Liver (tissue), 9 donors: Measurements from ENCODE around the gene UBFD1. TPM values are rescaled to one million over a fixed set of nuclear protein-coding genes. Genes with fewer than 3 reads are reported as not detected.

ENCODE experiments used
- DNase-seq: peaks from one replicate; pipeline ENCODE4 v3.0.0-alpha.2; 2017; ENCODE audit warnings: low spot score
- H3K27ac ChIP-seq, 2 donors: one replicate each; pipeline ENCODE4 v1.7.0; 2013; ENCODE audit warnings: inconsistent platforms in 2 of 2, low read length in 2 of 2, control low read depth in 1 of 2, low read depth in 1 of 2, mild to moderate bottlenecking in 1 of 2
- H3K27me3 ChIP-seq, 4 donors: one replicate each; pipeline versions ENCODE4 v1.6.1 to v1.7.0; 2013; ENCODE audit warnings: low read length in 3 of 4, inconsistent platforms in 1 of 4, mild to moderate bottlenecking in 1 of 4, moderate library complexity in 1 of 4; ENCODE audit not compliant: control insufficient read depth in 4 of 4, insufficient read depth in 4 of 4
- H3K36me3 ChIP-seq, 4 donors: one replicate each; pipeline versions ENCODE4 v1.6.1 to v1.7.0; 2013; ENCODE audit warnings: low read length in 3 of 4, mild to moderate bottlenecking in 3 of 4, low read depth in 1 of 4, moderate library complexity in 1 of 4; ENCODE audit not compliant: control insufficient read depth in 4 of 4, insufficient read depth in 3 of 4
- H3K4me1 ChIP-seq, 4 donors: one replicate each; pipeline versions ENCODE4 v1.6.1 to v1.7.0; 2013; ENCODE audit warnings: low read length in 3 of 4, mild to moderate bottlenecking in 3 of 4, moderate library complexity in 1 of 4; ENCODE audit not compliant: control insufficient read depth in 4 of 4, insufficient read depth in 4 of 4
- H3K4me3 ChIP-seq, 3 donors: one replicate each; pipeline versions ENCODE4 v1.6.1 to v1.7.0; 2013; ENCODE audit warnings: low read length in 3 of 3, control low read depth in 1 of 3, low read depth in 1 of 3, mild to moderate bottlenecking in 1 of 3
- H3K9ac ChIP-seq, 2 donors: one replicate each; pipeline ENCODE4 v1.7.0; 2013; ENCODE audit warnings: low read length in 2 of 2, mild to moderate bottlenecking in 2 of 2, moderate library complexity in 2 of 2, control low read depth in 1 of 2, low read depth in 1 of 2
- H3K9me3 ChIP-seq, 4 donors: one replicate each; pipeline versions ENCODE4 v1.6.1 to v1.7.0; 2013; ENCODE audit warnings: low read length in 3 of 4; ENCODE audit not compliant: control insufficient read depth in 4 of 4
- EGR1 ChIP-seq, 2 donors: IDR thresholded peaks; 2 replicates each; pipeline ENCODE4 v1.6.1; 2016 to 2018; ENCODE audit warnings: antibody characterized with exemption in 2 of 2, low read depth in 2 of 2
- FOXA1 ChIP-seq: IDR thresholded peaks from 2 replicates; pipeline ENCODE4 v1.6.1; 2016; ENCODE audit warnings: antibody characterized with exemption
- FOXA2 ChIP-seq: IDR thresholded peaks from 2 replicates; pipeline ENCODE4 v1.6.1; 2016; ENCODE audit warnings: antibody characterized with exemption
- GABPA ChIP-seq, 2 donors: IDR thresholded peaks in 1 of 2; conservative IDR thresholded peaks in 1 of 2; 2 replicates each; pipeline ENCODE4 v1.6.1; 2016; ENCODE audit warnings: antibody characterized with exemption in 2 of 2, mild to moderate bottlenecking in 1 of 2, moderate library complexity in 1 of 2
- HNF4A ChIP-seq, 2 donors: conservative IDR thresholded peaks; 2 replicates each; pipeline ENCODE4 v1.6.1; 2016; ENCODE audit warnings: antibody characterized with exemption in 2 of 2, mild to moderate bottlenecking in 2 of 2
- HNF4G ChIP-seq: IDR thresholded peaks from 2 replicates; pipeline ENCODE4 v1.6.1; 2016; ENCODE audit warnings: antibody characterized with exemption
- JUND ChIP-seq, 2 donors: IDR thresholded peaks; 2 replicates each; pipeline ENCODE4 v1.6.1; 2016; ENCODE audit warnings: antibody characterized with exemption in 2 of 2
- NR2F2 ChIP-seq: IDR thresholded peaks from 2 replicates; pipeline ENCODE4 v1.6.1; 2016; ENCODE audit warnings: antibody characterized with exemption
- RAD21 ChIP-seq, 2 donors: IDR thresholded peaks; 2 replicates each; pipeline ENCODE4 v1.6.1; 2016; ENCODE audit warnings: antibody characterized with exemption in 2 of 2, mild to moderate bottlenecking in 2 of 2
- RXRA ChIP-seq, 2 donors: IDR thresholded peaks; 2 replicates each; pipeline ENCODE4 v1.6.1; 2017 to 2018; ENCODE audit warnings: antibody characterized with exemption in 2 of 2, mild to moderate bottlenecking in 1 of 2
- SP1 ChIP-seq: IDR thresholded peaks from 2 replicates; pipeline ENCODE4 v1.6.1; 2018; ENCODE audit warnings: antibody characterized with exemption, mild to moderate bottlenecking
- TAF1 ChIP-seq: conservative IDR thresholded peaks from 2 replicates; pipeline ENCODE4 v1.6.1; 2016; ENCODE audit warnings: antibody characterized with exemption, mild to moderate bottlenecking
- YY1 ChIP-seq: IDR thresholded peaks from 2 replicates; pipeline ENCODE4 v1.6.1; 2016; ENCODE audit warnings: antibody characterized with exemption, mild to moderate bottlenecking
- WGBS: extraction: QIAGEN DNeasy Blood & Tissue Kit; methylation state at CpG from one replicate; pipeline ENCODE4 v1.1.7; 2013; 5-methylcytosine and 5-hydroxymethylcytosine counted together
- polyA plus RNA-seq, 2 donors: library from polyadenylated mRNA; stranded (reverse) in 1 of 2; unstranded in 1 of 2; fragments of 200-250 nt in 1 of 2; fragments of >200 nt in 1 of 2; fragmentation: Nextera tagmentation in 1 of 2; extraction: Ambion mirVana in 1 of 2; gene quantifications; one replicate each; pipeline versions ENCODE4 v1.2.1 to v1.2.3, GENCODE V29; 2013 to 2015
- total RNA-seq, 2 donors: library from RNA; depleted of rRNA; stranded (reverse); fragments of >200 nt; gene quantifications; one replicate each; pipeline ENCODE4 v1.2.3, GENCODE V29; 2014
- TF ChIP-seq, protein P1 (sequence below): IDR thresholded peaks from 2 replicates; pipeline ENCODE4 v1.6.1; 2016; ENCODE audit warnings: antibody characterized with exemption
- TF ChIP-seq, protein P2 (sequence below): fragments of 150-350 bp; IDR thresholded peaks from 2 replicates; pipeline ENCODE4 v1.5.1; 2017; ENCODE audit warnings: improper control_type of control experiment, low read depth, low read length; ENCODE audit not compliant: missing input control
- TF ChIP-seq, protein P3 (sequence below): IDR thresholded peaks from 2 replicates; pipeline ENCODE4 v1.6.1; 2016; ENCODE audit warnings: antibody characterized with exemption
- TF ChIP-seq, protein P4 (sequence below): IDR thresholded peaks from 2 replicates; pipeline ENCODE4 v1.6.1; 2016; ENCODE audit warnings: antibody characterized with exemption
- donor health status: healthy.
- donor health status: healthy.
- donor health status: healthy.
- donor health status: healthy.
- donor health status: healthy.

Gene UBFD1
- total and polyA plus RNA-seq, 4 donors, result 9.2 to 42.4 (median 25.6) TPM

DNA sequence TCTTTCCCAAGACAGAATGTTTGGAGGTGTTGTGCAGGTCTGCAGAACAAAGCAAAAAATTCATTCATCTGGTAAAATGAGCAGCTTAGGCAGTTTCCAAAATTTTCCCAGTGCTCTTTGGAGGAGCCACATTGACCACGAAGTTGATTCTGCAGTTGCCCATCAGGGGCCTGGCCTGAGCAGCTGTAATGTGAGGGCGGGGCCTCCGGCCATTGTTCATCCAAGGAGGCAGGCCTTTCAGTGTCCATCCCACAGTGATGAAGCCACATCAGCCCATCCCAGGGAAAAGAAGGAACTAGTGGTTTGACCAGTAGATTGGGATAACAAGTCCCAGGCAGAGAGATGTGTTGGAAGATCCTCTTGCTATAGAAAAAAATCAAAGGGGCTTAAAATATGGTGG, 10.1 kb downstream of the UBFD1 start:
- H3K36me3 ChIP-seq, result peaks cover 17 to 88% (median 70%) of the 10 kb centered on the region in 4 donors
- H3K27ac ChIP-seq, result no peak overlapping the region
- WGBS, result 96% methylated on average over 3 of the region's 3 CpGs
- no peaks in the 10 kb centered on the region for H3K27me3 ChIP-seq
- no peak overlapping the region for H3K4me3 ChIP-seq
- no peaks in the 10 kb centered on the region for H3K9me3 ChIP-seq
- no peak for DNase-seq
- TF ChIP-seq NR2F2 (no peak), SP1 (no peak), HNF4A (conservative IDR thresholded peaks at IDR 0.05) (no peak), TAF1 (no peak)
- H3K9ac ChIP-seq, result no peak overlapping the region
- H3K4me1 ChIP-seq, result no peaks in the 10 kb centered on the region

DNA sequence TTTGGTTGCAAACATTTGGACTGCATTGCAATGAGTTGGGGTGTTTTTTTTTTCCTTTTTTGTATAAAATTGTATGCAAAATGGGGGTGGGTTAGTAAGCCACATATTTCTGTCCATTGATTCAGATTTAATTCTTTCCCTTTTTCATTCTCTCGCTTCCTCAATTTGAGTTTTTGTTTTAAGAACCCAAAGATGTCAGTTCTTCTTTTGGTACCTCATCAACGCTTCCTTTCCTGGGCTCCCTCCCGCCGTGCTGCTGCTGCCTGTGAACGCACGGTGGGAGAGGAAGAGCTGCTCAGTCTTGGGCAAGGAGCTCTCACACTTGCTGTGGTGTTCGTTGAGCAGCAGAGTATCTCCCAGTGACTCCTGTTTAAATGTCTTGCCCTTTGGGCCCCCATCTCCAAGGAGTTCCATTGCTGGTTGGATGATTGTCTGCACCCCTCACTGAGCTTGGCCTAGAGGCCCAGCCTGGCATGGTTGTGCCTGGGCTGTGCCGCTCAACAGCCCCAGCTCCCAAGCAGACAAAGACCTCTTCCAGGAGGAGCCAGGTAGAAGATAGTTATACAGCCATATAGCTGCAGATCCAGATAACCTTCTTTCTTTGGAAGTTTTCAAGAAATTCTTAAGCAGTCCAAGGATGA, 13.6 kb downstream of the UBFD1 start:
- peaks cover 16 to 65% (median 57%) of the 10 kb centered on the region in 4 donors for H3K36me3 ChIP-seq
- no peak overlapping the region for H3K9ac ChIP-seq
- no peaks in the 10 kb centered on the region for H3K27me3 ChIP-seq
- TF ChIP-seq RXRA (IDR thresholded peaks at IDR 0.05) (no peak), JUND (IDR thresholded peaks at IDR 0.05) (no peak), TAF1 (no peak), SP1 (no peak), GABPA (IDR thresholded peaks at IDR 0.05 in 1 of 2, conservative IDR thresholded peaks at IDR 0.05 in 1 of 2) (no peak), FOXA1 (no peak), RAD21 (IDR thresholded peaks at IDR 0.05) (no peak), NR2F2 (no peak), FOXA2 (no peak)
- TF ChIP-seq, protein P1, sequence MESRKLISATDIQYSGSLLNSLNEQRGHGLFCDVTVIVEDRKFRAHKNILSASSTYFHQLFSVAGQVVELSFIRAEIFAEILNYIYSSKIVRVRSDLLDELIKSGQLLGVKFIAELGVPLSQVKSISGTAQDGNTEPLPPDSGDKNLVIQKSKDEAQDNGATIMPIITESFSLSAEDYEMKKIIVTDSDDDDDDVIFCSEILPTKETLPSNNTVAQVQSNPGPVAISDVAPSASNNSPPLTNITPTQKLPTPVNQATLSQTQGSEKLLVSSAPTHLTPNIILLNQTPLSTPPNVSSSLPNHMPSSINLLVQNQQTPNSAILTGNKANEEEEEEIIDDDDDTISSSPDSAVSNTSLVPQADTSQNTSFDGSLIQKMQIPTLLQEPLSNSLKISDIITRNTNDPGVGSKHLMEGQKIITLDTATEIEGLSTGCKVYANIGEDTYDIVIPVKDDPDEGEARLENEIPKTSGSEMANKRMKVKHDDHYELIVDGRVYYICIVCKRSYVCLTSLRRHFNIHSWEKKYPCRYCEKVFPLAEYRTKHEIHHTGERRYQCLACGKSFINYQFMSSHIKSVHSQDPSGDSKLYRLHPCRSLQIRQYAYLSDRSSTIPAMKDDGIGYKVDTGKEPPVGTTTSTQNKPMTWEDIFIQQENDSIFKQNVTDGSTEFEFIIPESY, result no peak
- TF ChIP-seq, protein P2, sequence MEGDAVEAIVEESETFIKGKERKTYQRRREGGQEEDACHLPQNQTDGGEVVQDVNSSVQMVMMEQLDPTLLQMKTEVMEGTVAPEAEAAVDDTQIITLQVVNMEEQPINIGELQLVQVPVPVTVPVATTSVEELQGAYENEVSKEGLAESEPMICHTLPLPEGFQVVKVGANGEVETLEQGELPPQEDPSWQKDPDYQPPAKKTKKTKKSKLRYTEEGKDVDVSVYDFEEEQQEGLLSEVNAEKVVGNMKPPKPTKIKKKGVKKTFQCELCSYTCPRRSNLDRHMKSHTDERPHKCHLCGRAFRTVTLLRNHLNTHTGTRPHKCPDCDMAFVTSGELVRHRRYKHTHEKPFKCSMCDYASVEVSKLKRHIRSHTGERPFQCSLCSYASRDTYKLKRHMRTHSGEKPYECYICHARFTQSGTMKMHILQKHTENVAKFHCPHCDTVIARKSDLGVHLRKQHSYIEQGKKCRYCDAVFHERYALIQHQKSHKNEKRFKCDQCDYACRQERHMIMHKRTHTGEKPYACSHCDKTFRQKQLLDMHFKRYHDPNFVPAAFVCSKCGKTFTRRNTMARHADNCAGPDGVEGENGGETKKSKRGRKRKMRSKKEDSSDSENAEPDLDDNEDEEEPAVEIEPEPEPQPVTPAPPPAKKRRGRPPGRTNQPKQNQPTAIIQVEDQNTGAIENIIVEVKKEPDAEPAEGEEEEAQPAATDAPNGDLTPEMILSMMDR, result no peak
- TF ChIP-seq, protein P3, sequence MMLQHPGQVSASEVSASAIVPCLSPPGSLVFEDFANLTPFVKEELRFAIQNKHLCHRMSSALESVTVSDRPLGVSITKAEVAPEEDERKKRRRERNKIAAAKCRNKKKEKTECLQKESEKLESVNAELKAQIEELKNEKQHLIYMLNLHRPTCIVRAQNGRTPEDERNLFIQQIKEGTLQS, result no peak
- H3K4me1 ChIP-seq, result no peaks in the 10 kb centered on the region
- no peak for DNase-seq
- 84% methylated on average over 8 of the region's 8 CpGs for WGBS
- no peaks in the 10 kb centered on the region for H3K9me3 ChIP-seq
- H3K27ac ChIP-seq, result no peak overlapping the region
- no peak overlapping the region for H3K4me3 ChIP-seq

DNA sequence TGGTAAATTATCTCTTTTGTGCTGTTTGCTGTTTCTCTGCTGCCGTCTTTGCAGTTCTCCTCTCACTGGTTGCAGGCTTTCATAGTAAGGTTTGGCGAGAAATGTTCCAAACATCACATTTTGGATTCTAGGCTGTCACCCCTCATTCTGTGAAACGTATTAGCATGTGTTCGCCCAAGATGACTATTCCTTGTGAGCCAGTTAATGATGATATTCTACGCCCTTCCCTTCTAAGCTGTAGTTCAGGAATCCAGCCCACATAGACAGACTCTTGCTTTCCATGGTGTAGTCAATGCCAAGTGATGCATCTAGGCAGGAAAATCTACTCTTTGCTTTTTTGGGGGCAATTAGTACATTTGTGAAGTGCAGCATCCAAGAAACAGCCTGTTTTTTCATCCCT, 14.4 kb downstream of the UBFD1 start:
- TF ChIP-seq EGR1 (IDR thresholded peaks at IDR 0.05; ENCODE audit: low read depth in 2 of 2) (no peak), FOXA1 (no peak), YY1 (no peak), JUND (IDR thresholded peaks at IDR 0.05) (no peak), GABPA (IDR thresholded peaks at IDR 0.05 in 1 of 2, conservative IDR thresholded peaks at IDR 0.05 in 1 of 2) (no peak), TAF1 (no peak), HNF4G (no peak), NR2F2 (no peak), FOXA2 (no peak), HNF4A (conservative IDR thresholded peaks at IDR 0.05) (no peak), SP1 (no peak)
- TF ChIP-seq, protein P4, sequence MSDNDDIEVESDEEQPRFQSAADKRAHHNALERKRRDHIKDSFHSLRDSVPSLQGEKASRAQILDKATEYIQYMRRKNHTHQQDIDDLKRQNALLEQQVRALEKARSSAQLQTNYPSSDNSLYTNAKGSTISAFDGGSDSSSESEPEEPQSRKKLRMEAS, result no peak
- TF ChIP-seq, protein P3, result no peak
- TF ChIP-seq, protein P2, result no peak
- H3K27me3 ChIP-seq, result no peaks in the 10 kb centered on the region
- no peak overlapping the region for H3K4me3 ChIP-seq
- no peaks in the 10 kb centered on the region for H3K9me3 ChIP-seq
- 97% methylated on average over 5 of the region's 5 CpGs for WGBS
- no peaks in the 10 kb centered on the region for H3K4me1 ChIP-seq
- DNase-seq, result no peak
- H3K9ac ChIP-seq, result no peak overlapping the region
- H3K36me3 ChIP-seq, result peaks cover 14 to 60% (median 51%) of the 10 kb centered on the region in 4 donors
- no peak overlapping the region for H3K27ac ChIP-seq
